ENCODE data around the gene PTPRM.

Gene PTPRM

DNA sequence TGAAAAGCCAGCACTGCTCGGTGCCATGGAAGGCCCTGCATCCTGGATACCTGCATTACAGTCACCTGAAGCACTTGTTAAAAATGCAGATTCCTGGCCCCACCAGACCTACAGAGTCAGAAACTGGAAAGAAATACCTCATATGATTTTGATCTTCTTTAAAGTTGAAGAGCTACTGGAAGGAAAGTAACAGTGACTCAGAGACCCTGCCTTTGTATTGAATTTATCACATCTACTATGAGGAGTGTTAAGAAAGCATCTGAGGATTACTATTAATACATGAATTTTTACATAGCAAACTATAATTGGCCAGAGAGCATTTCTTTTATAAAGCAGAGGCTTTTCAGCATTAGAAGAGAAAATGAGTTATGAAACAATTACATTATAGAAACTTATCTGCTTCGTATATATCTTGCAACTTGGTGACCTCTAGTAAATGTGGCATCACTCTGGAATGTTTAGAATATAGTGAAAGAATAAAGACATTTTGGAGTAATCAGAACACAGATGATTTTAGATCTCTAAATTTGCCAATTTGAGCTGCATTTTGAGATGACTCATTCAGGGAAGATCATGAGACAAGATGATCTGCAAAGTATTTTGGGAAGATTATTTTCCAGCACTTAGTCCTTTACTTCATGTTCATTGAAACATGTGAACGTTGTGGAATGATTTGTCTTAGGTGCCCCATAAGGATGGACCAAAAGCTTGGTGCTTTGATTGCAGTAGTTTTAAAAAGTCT, 12.2 kb downstream of the PTPRM start:
- H3K27me3 ChIP-seq (ENCODE audit: control insufficient read depth, insufficient read depth, low read length, poor library complexity, severe bottlenecking): no peaks in the 10 kb centered on the region
- WGBS, 2 experiments: 91 to 94% methylated on average over 3 of the region's 3 CpGs
- H3K9me3 ChIP-seq (ENCODE audit: control insufficient read depth, low read length): no peaks in the 10 kb centered on the region
- H3K27ac ChIP-seq (ENCODE audit: insufficient read depth, low read depth, low read length, poor library complexity, severe bottlenecking): no peak overlapping the region
- H3K36me3 ChIP-seq (ENCODE audit: control insufficient read depth, insufficient read depth, low read length): no peaks in the 10 kb centered on the region
- H3K4me3 ChIP-seq (ENCODE audit: insufficient read depth, low read depth, low read length): no peak overlapping the region
- H3K4me1 ChIP-seq (ENCODE audit: control insufficient read depth, insufficient read depth, low read length): peaks cover 6% of the 10 kb centered on the region

DNA sequence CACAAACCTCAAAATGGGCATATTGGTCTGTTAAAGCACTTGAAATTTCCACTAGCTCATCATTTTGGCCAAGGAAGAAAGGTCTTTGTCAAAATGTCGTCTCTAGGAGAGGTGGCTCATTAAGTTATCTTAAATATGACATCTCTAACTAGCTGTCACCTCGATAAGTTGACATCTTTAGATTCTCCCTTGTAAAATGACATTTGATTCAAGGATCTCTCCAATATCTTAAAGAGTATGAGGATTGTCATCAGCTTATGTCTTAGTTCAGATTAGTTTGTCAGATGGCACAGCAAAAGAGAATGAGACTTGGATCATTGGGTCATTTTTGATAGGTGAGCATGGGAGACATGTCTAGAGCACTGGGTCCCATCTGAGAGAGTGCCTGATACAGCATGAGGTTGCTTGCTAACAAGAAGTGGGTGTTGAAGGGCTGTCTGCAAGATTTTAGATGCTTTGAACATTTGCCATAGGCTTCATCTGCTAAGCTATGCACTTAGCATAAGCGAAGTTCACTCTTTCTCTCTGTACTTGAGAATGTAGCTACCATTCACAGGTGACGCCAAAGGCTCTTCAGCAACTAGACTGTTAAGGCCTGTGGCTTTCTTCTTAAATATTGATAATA, 12.9 kb downstream of the PTPRM start:
- WGBS, 2 experiments: 95 to 97% methylated on average over 4 of the region's 4 CpGs
- no peaks in the 10 kb centered on the region for H3K36me3 ChIP-seq (ENCODE audit: control insufficient read depth, insufficient read depth, low read length)
- H3K27me3 ChIP-seq (ENCODE audit: control insufficient read depth, insufficient read depth, low read length, poor library complexity, severe bottlenecking): no peaks in the 10 kb centered on the region
- peaks cover 9% of the 10 kb centered on the region for H3K4me1 ChIP-seq (ENCODE audit: control insufficient read depth, insufficient read depth, low read length)
- H3K27ac ChIP-seq (ENCODE audit: insufficient read depth, low read depth, low read length, poor library complexity, severe bottlenecking): no peak overlapping the region
- H3K4me3 ChIP-seq (ENCODE audit: insufficient read depth, low read depth, low read length): no peak overlapping the region
- no peaks in the 10 kb centered on the region for H3K9me3 ChIP-seq (ENCODE audit: control insufficient read depth, low read length)

DNA sequence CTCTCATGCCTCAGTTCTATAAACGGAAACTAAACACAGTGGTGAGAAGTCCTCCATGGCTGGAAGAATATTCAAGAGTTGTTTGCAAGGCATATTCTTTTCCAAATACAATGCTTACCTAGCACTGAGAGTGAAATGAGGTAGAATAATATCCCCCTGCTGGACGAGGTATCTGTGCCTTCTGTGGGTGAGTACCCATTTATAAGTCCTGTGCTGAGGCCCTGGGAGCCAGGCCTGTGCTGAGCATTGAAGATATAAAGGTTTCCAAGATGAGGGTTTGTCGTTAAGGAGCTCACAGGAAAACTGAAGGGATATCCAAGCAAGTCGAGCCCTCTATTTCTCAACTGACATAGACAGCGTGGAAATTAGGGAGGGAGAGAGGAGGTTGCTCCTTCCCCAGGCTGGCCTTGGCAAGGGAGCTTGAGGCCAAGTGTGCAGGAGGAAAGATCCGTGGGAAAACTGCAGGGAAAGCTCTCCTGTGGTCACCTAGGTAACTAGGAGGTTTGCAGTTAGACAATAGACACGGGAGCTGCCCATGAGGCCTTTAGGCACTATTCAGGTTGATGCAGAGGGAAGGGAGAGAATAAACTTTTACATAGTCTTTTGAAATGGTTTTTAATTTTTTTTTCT, 17.6 kb downstream of the PTPRM start:
- WGBS, 2 experiments: 65 to 69% methylated on average over 6 to 7 of the region's 7 CpGs
- Histone ChIP-seq H3K9me3 (ENCODE audit: control insufficient read depth, low read length) (no peaks in the 10 kb centered on the region), H3K4me1 (ENCODE audit: control insufficient read depth, insufficient read depth, low read length) (peaks cover 5% of the 10 kb centered on the region), H3K4me3 (ENCODE audit: insufficient read depth, low read depth, low read length) (no peak overlapping the region), H3K27ac (ENCODE audit: insufficient read depth, low read depth, low read length, poor library complexity, severe bottlenecking) (no peak overlapping the region), H3K27me3 (ENCODE audit: control insufficient read depth, insufficient read depth, low read length, poor library complexity, severe bottlenecking) (no peaks in the 10 kb centered on the region), H3K36me3 (ENCODE audit: control insufficient read depth, insufficient read depth, low read length) (no peaks in the 10 kb centered on the region)

DNA sequence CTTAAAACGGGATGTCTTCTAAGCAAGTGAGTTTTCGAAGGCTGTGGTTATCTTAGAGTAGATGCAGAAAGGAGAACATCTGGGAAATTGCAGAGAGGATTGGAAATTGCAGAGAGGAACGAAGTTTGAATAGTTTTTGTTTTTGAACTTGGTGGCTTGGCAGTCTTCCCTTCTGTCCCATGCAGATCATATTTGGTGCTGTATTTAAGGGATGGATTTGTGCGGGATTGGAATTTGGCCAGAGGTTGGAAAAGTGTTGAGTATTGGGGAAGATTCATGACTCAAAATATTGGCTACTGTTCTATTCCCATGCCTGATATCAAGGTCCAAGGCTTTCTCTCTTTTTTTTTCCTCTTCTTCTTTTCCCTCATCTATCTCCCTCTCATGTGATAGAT, 18.2 kb downstream of the PTPRM start:
- H3K4me3 ChIP-seq (ENCODE audit: insufficient read depth, low read depth, low read length): no peak overlapping the region
- peaks cover 5% of the 10 kb centered on the region for H3K4me1 ChIP-seq (ENCODE audit: control insufficient read depth, insufficient read depth, low read length)
- H3K27me3 ChIP-seq (ENCODE audit: control insufficient read depth, insufficient read depth, low read length, poor library complexity, severe bottlenecking): no peaks in the 10 kb centered on the region
- no peaks in the 10 kb centered on the region for H3K36me3 ChIP-seq (ENCODE audit: control insufficient read depth, insufficient read depth, low read length)
- H3K27ac ChIP-seq (ENCODE audit: insufficient read depth, low read depth, low read length, poor library complexity, severe bottlenecking): no peak overlapping the region
- no peaks in the 10 kb centered on the region for H3K9me3 ChIP-seq (ENCODE audit: control insufficient read depth, low read length)
- 90 to 92% methylated on average over 4 of the region's 4 CpGs for WGBS, 2 experiments

DNA sequence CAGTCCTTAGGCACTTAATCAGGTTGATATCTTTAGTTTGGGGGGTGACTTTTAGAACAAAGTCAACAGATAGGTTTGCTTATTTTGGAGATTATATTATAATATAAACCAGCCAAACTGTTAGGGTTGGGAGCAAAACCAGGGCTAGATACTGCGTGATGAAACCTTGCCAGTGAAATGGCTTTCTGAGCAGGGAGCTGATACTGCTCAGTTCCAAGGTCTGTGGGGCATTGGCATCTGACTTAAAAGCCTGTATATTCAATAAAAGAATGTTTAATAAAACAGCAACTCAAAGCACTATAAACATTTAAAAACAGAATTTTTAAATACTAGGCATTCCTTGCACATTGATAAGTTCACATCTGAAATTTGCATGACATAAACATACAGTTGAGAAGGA, 19.3 kb downstream of the PTPRM start:
- Histone ChIP-seq H3K27ac (ENCODE audit: insufficient read depth, low read depth, low read length, poor library complexity, severe bottlenecking) (no peak overlapping the region), H3K4me1 (ENCODE audit: control insufficient read depth, insufficient read depth, low read length) (peaks cover 9% of the 10 kb centered on the region), H3K27me3 (ENCODE audit: control insufficient read depth, insufficient read depth, low read length, poor library complexity, severe bottlenecking) (no peaks in the 10 kb centered on the region), H3K9me3 (ENCODE audit: control insufficient read depth, low read length) (no peaks in the 10 kb centered on the region), H3K36me3 (ENCODE audit: control insufficient read depth, insufficient read depth, low read length) (no peaks in the 10 kb centered on the region), H3K4me3 (ENCODE audit: insufficient read depth, low read depth, low read length) (no peak overlapping the region)
- 92 to 100% methylated on average over 1 of the region's 1 CpG for WGBS, 2 experiments

DNA sequence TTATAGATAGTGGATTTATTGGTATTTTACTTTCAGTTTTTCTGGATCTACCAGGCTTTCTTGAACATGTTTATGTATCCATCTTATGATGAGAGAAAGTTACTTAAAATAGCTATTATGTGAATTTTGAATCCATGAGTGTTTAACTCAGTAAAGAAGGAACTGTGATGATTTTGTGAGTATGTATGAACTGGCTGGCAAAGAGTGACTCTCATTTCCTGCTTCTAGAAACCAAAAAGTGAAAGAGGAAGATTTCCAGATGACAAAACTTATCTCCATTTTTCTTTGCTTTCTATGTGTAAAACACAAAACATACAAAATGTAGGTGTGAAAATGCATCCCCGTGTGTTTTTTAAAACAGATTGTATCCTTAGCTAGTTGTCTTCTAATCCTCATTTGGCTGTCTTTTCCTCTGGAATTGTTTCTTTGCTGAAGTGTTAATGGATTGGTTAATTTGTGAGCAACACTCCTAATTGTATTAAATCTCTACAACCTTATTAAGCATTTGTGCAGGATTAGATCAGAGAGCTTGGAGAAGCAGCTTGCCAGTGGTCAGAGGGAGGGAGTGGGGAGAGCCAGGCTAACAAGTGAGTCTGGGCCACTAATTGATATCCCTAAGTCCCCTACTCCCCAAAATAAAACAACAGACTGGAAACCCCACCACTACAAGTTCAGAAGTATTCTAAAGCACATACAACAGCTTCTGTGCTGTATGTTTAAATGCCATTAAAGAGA, 23.9 kb downstream of the PTPRM start:
- Histone ChIP-seq H3K36me3 (ENCODE audit: control insufficient read depth, insufficient read depth, low read length) (no peaks in the 10 kb centered on the region), H3K4me1 (ENCODE audit: control insufficient read depth, insufficient read depth, low read length) (peaks cover 19% of the 10 kb centered on the region), H3K4me3 (ENCODE audit: insufficient read depth, low read depth, low read length) (no peak overlapping the region), H3K27me3 (ENCODE audit: control insufficient read depth, insufficient read depth, low read length, poor library complexity, severe bottlenecking) (no peaks in the 10 kb centered on the region), H3K27ac (ENCODE audit: insufficient read depth, low read depth, low read length, poor library complexity, severe bottlenecking) (no peak overlapping the region), H3K9me3 (ENCODE audit: control insufficient read depth, low read length) (no peaks in the 10 kb centered on the region)
- 71 to 80% methylated on average over 1 of the region's 1 CpG for WGBS, 2 experiments

DNA sequence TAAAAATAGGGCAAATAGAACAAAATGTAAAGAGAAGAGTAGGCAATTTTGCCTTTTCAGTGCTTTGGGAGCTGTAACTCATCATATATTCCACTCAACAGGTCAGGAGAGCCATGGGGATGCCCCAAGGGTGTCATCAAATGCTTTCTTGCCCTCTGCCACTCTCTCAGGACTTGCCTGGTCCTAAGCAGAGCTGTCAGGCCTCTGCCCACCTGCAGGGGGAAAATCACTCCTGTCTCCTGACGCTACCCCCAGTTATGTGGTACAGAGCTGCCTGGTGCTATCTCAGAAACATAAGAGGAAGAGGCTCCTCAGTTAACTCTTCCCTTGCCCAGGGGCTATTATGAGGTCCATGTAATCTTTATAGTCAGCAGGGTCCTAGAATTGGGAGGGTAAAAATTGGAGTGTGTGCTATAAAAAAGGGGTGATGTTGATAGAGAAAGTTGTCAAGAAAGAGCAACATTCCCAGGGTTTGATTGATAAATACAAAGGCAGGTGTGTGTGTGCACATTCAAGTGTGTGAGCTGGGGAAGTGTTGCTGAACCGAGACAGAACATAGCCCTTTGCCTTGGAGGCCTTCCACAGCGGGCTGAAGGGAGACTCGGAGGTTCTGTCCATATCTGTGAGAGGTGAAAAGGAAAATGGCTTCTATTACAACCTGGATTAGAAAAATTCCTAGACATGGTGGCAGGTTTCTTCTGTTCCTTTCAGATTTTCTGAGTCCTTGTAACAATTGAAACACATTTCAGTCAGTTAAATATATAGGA, 25.4 kb downstream of the PTPRM start:
- Histone ChIP-seq H3K27ac (ENCODE audit: insufficient read depth, low read depth, low read length, poor library complexity, severe bottlenecking) (no peak overlapping the region), H3K27me3 (ENCODE audit: control insufficient read depth, insufficient read depth, low read length, poor library complexity, severe bottlenecking) (no peaks in the 10 kb centered on the region)
- WGBS, 2 experiments: 64 to 71% methylated on average over 4 of the region's 4 CpGs

DNA sequence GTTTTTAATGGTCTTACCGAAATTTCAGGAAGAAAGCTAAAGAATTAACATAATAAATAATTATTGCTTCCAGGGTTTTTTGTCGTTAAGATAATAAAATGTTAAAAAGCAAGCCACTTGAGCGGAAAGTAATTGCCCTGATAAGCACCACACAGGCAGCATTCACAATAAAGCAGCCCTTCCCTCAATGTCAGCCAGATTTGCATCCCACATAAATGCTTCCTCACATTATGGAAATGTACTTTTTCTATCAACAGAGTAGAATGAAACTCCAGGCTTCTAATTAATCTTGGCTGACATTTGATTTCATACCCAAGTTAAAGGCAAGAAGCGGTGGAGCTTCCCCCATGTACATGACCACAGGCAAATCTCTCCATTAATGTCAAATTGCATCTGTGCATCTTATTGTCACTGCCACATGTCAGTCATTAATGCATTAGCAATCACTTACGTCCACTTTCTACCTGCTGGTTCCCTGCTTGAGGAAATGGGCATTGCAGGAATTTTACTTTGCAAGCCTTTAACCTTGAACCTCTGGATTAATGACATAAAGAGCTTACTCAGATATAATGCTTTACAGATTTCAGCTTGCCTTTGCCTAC, 26.2 kb downstream of the PTPRM start:
- peaks cover 19% of the 10 kb centered on the region for H3K4me1 ChIP-seq (ENCODE audit: control insufficient read depth, insufficient read depth, low read length)
- no peak overlapping the region for H3K27ac ChIP-seq (ENCODE audit: insufficient read depth, low read depth, low read length, poor library complexity, severe bottlenecking)
- no peaks in the 10 kb centered on the region for H3K27me3 ChIP-seq (ENCODE audit: control insufficient read depth, insufficient read depth, low read length, poor library complexity, severe bottlenecking)
- WGBS, 2 experiments: 87 to 88% methylated on average over 4 to 5 of the region's 5 CpGs
- no peaks in the 10 kb centered on the region for H3K36me3 ChIP-seq (ENCODE audit: control insufficient read depth, insufficient read depth, low read length)
- H3K4me3 ChIP-seq (ENCODE audit: insufficient read depth, low read depth, low read length): no peak overlapping the region
- no peaks in the 10 kb centered on the region for H3K9me3 ChIP-seq (ENCODE audit: control insufficient read depth, low read length)

More for the DNA sequence above, 25.4 kb downstream of the PTPRM start:
- no peak overlapping the region for H3K4me3 ChIP-seq (ENCODE audit: insufficient read depth, low read depth, low read length)
- H3K4me1 ChIP-seq (ENCODE audit: control insufficient read depth, insufficient read depth, low read length): peaks cover 19% of the 10 kb centered on the region
- H3K9me3 ChIP-seq (ENCODE audit: control insufficient read depth, low read length): no peaks in the 10 kb centered on the region
- H3K36me3 ChIP-seq (ENCODE audit: control insufficient read depth, insufficient read depth, low read length): no peaks in the 10 kb centered on the region

DNA sequence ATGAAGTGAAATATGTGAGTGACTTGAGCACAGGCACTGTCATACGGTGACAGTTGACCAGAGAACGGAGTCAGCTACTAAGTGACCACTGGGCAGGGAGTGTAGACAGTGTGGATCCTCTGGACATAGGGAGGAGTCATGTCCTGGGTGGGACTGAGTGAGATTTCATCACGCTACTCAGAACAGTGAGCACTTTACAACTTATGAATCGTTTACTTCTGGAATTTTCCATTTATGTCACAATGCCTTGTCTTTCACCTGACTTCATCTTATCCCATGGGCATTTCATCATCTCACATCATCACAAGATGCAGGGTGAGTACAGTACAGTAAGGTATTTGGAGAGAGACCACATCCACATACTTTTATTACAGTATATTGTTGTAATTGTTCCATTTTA, 29.0 kb downstream of the PTPRM start:
- Histone ChIP-seq H3K27me3 (ENCODE audit: control insufficient read depth, insufficient read depth, low read length, poor library complexity, severe bottlenecking) (no peaks in the 10 kb centered on the region), H3K36me3 (ENCODE audit: control insufficient read depth, insufficient read depth, low read length) (no peaks in the 10 kb centered on the region), H3K4me1 (ENCODE audit: control insufficient read depth, insufficient read depth, low read length) (peaks cover 28% of the 10 kb centered on the region), H3K27ac (ENCODE audit: insufficient read depth, low read depth, low read length, poor library complexity, severe bottlenecking) (no peak overlapping the region), H3K9me3 (ENCODE audit: control insufficient read depth, low read length) (no peaks in the 10 kb centered on the region), H3K4me3 (ENCODE audit: insufficient read depth, low read depth, low read length) (no peak overlapping the region)
- WGBS, 2 experiments: 93 to 97% methylated on average over 4 of the region's 4 CpGs

All from ectodermal cell (in vitro differentiated cells).